SK-N-SH (cell line): Measurements from ENCODE around the gene TBK1. TPM values are rescaled to one million over a fixed set of nuclear protein-coding genes. Genes with fewer than 3 reads are reported as not detected.

Source experiments
- CTCF ChIA-PET: fragments of 300-600, 350-600 bp; formaldehyde crosslinking; extraction: SDS; loops from one replicate; lab custom pipeline; 2021; lab: Yijun Ruan, JAX
- POLR2A ChIA-PET: fragments of 350-600 bp; sonication (Branson Sonifier 250); formaldehyde crosslinking; extraction: SDS; loops from one replicate; lab custom pipeline; 2020; ENCODE audit warnings: antibody characterized with exemption, inconsistent platforms; lab: Yijun Ruan, JAX
- DNase-seq: peaks from one replicate; pipeline ENCODE4 v3.0.0; 2012
- H2AFZ ChIP-seq: fragments of 200-600 bp; sonication (generic); 2 replicates; pipeline ENCODE4 v1.8.1; 2016; ENCODE audit warnings: antibody characterized with exemption, mild to moderate bottlenecking, low read depth
- H3F3A ChIP-seq: fragments of 200-600 bp; sonication (generic); replicated peaks from 2 replicates; pipeline ENCODE3; 2016; ENCODE audit warnings: antibody characterized with exemption, mild to moderate bottlenecking; ENCODE audit not compliant: insufficient read depth
- H3K27ac ChIP-seq, 2 experiments: fragments of 200-500 bp in 1 of 2; fragments of 200-600 bp in 1 of 2; sonication (Bioruptor generic) in 1 of 2; sonication (generic), shearing (Covaris generic) in 1 of 2; 2 replicates each; pipeline versions ENCODE4 v1.5.1 to v1.6.1; 2014 to 2016; ENCODE audit warnings: low read depth in 2 of 2, inconsistent platforms in 1 of 2, low read length in 1 of 2, mild to moderate bottlenecking in 1 of 2, mixed read lengths in 1 of 2
- H3K27me3 ChIP-seq: fragments of 200-600 bp; sonication (generic), shearing (Covaris generic); 2 replicates; pipeline ENCODE4 v1.6.1; 2016; ENCODE audit warnings: mixed run types; ENCODE audit not compliant: insufficient read depth
- H3K36me3 ChIP-seq, 2 experiments: fragments of 200-500 bp in 1 of 2; fragments of 200-600 bp in 1 of 2; sonication (Bioruptor generic) in 1 of 2; sonication (generic) in 1 of 2; replicated peaks in 1 of 2; 2 replicates each; pipeline versions ENCODE3 to v1.5.1; 2014 to 2016; ENCODE audit warnings: low read length in 1 of 2, mild to moderate bottlenecking in 1 of 2; ENCODE audit not compliant: insufficient read depth in 2 of 2, control insufficient read depth in 1 of 2
- H3K4me1 ChIP-seq, 2 experiments: fragments of 200-500 bp in 1 of 2; fragments of 200-600 bp in 1 of 2; sonication (Bioruptor generic) in 1 of 2; sonication (generic), shearing (Covaris generic) in 1 of 2; 2 replicates each; pipeline versions ENCODE4 v1.5.1 to v1.6.1; 2014 to 2016; ENCODE audit warnings: low read depth in 1 of 2, low read length in 1 of 2, mixed run types in 1 of 2; ENCODE audit not compliant: insufficient read depth in 2 of 2, control insufficient read depth in 1 of 2
- H3K4me2 ChIP-seq: fragments of 200-600 bp; sonication (generic), shearing (Covaris generic); 2 replicates; pipeline ENCODE4 v1.6.1; 2017; ENCODE audit warnings: mixed run types
- H3K4me3 ChIP-seq, 2 experiments: fragments of 200-500 bp in 1 of 2; fragments of 200-600 bp in 1 of 2; sonication (Bioruptor generic) in 1 of 2; sonication (generic), shearing (Covaris generic) in 1 of 2; 2 replicates each; pipeline versions ENCODE4 v1.5.1 to v1.8.1; 2014 to 2016; ENCODE audit warnings: low read depth in 2 of 2, inconsistent platforms in 1 of 2, low read length in 1 of 2, mild to moderate bottlenecking in 1 of 2, mixed read lengths in 1 of 2, moderate library complexity in 1 of 2
- H3K79me2 ChIP-seq: fragments of 200-600 bp; sonication (generic); 2 replicates; pipeline ENCODE4 v1.8.1; 2017; ENCODE audit warnings: mild to moderate bottlenecking; ENCODE audit not compliant: insufficient read depth
- H3K9ac ChIP-seq: fragments of 200-600 bp; sonication (generic); 2 replicates; pipeline ENCODE4 v1.6.1; 2017; ENCODE audit warnings: mixed run types
- H3K9me2 ChIP-seq: fragments of 200-600 bp; sonication (generic); 2 replicates; pipeline ENCODE4 v1.6.1; 2017; ENCODE audit warnings: mixed run types
- H3K9me3 ChIP-seq: fragments of 200-600 bp; sonication (generic); 2 replicates; pipeline ENCODE4 v1.6.1; 2017; ENCODE audit warnings: mixed run types, mild to moderate bottlenecking, moderate library complexity
- H4K20me1 ChIP-seq: fragments of 200-600 bp; sonication (generic); 2 replicates; pipeline ENCODE4 v1.6.1; 2017; ENCODE audit warnings: mild to moderate bottlenecking, mixed run types; ENCODE audit not compliant: insufficient read depth
- CHD2 ChIP-seq: fragments of 150-350 bp; IDR thresholded peaks from 2 replicates; pipeline ENCODE4 v1.6.1; 2018; ENCODE audit warnings: low read length; ENCODE audit not compliant: partially characterized antibody
- CTCF ChIP-seq: fragments of 200-600 bp; sonication (generic); IDR thresholded peaks from 2 replicates; pipeline ENCODE4 v1.6.1; 2017; ENCODE audit warnings: antibody characterized with exemption, mild to moderate bottlenecking, moderate library complexity
- ELF1 ChIP-seq: IDR thresholded peaks from 2 replicates; pipeline ENCODE4 v1.4.0; 2012
- EP300 ChIP-seq, 2 experiments: IDR thresholded peaks; 2 replicates each; pipeline versions ENCODE4 v1.4.0 to v1.6.1; 2012; ENCODE audit warnings: borderline replicate concordance in 1 of 2, low read depth in 1 of 2, low read length in 1 of 2
- EZH2phosphoT487 ChIP-seq: fragments of 200-600 bp; sonication (generic); IDR thresholded peaks from 2 replicates; pipeline ENCODE4 v1.6.1; 2017; ENCODE audit warnings: low read depth, mixed run types, mild to moderate bottlenecking, antibody characterized with exemption, moderate library complexity, borderline replicate concordance
- FOXM1 ChIP-seq: IDR thresholded peaks from 2 replicates; pipeline ENCODE4 v1.4.0; 2012; ENCODE audit warnings: low read depth, mild to moderate bottlenecking
- MXI1 ChIP-seq: IDR thresholded peaks from 2 replicates; pipeline ENCODE4 v1.6.1; 2012; ENCODE audit warnings: mild to moderate bottlenecking, low read depth, low read length, improper control_type of control experiment
- PBX3 ChIP-seq: IDR thresholded peaks from 2 replicates; pipeline ENCODE4; 2012
- POLR2AphosphoS5 ChIP-seq: IDR thresholded peaks from 2 replicates; pipeline ENCODE4 v1.6.1; 2012; ENCODE audit warnings: low read depth, low read length
- RAD21 ChIP-seq: IDR thresholded peaks from 2 replicates; pipeline ENCODE4 v1.6.1; 2012; ENCODE audit warnings: mild to moderate bottlenecking, low read length
- RCOR1 ChIP-seq: fragments of 150-350 bp; IDR thresholded peaks from 2 replicates; pipeline ENCODE4 v1.6.1; 2017; ENCODE audit warnings: antibody characterized with exemption, low read length
- RXRA ChIP-seq: IDR thresholded peaks from 2 replicates; pipeline ENCODE4 v1.4.0; 2012; ENCODE audit warnings: low read depth, mild to moderate bottlenecking, borderline replicate concordance
- SIN3A ChIP-seq: IDR thresholded peaks from 2 replicates; pipeline ENCODE4 v1.6.1; 2012; ENCODE audit warnings: low read depth, mild to moderate bottlenecking, low read length, moderate library complexity, borderline replicate concordance
- SMC3 ChIP-seq: IDR thresholded peaks from 2 replicates; pipeline ENCODE4 v1.6.1; 2012; ENCODE audit warnings: low read depth, low read length, improper control_type of control experiment
- TAF1 ChIP-seq: IDR thresholded peaks from 2 replicates; pipeline ENCODE4 v1.6.1; 2012; ENCODE audit warnings: low read depth, mild to moderate bottlenecking, low read length, moderate library complexity, borderline replicate concordance
- TCF12 ChIP-seq: IDR thresholded peaks from 2 replicates; pipeline ENCODE4 v1.4.0; 2012
- YY1 ChIP-seq: IDR thresholded peaks from 2 replicates; pipeline ENCODE4 v1.4.0; 2012; ENCODE audit warnings: low read depth, mild to moderate bottlenecking
- WGBS: methylation state at CpG from one replicate; pipeline ENCODE4 v1.1.6; 2017; ENCODE audit warnings: low lambda C conversion rate; 5-methylcytosine and 5-hydroxymethylcytosine counted together
- polyA plus RNA-seq, 3 experiments: library from polyadenylated mRNA; depleted of rRNA; stranded (reverse); fragments of >200 nt; gene quantifications; 2 replicates each; pipeline ENCODE4 v1.2.3, GENCODE V29; 2012
- TF ChIP-seq, protein P1 (sequence below): IDR thresholded peaks from 2 replicates; pipeline ENCODE4 v1.4.0; 2012; ENCODE audit warnings: low read depth, borderline replicate concordance
- TF ChIP-seq, protein P2 (sequence below): fragments of 150-350 bp; IDR thresholded peaks from 2 replicates; pipeline ENCODE4 v1.6.1; 2016; ENCODE audit warnings: mild to moderate bottlenecking, low read depth, low read length
- TF ChIP-seq, protein P3 (sequence below): IDR thresholded peaks from 2 replicates; pipeline ENCODE4 v1.4.0; 2012; ENCODE audit warnings: low read depth

The TBK1 gene
- polyA plus RNA-seq, 1 of the 3 experiments (the other 2 are of a cell fraction) = 8.2 TPM

GRCh38 chr12:64455506-64455905 is 3.6 kb downstream of the TBK1 start:
- CTCF ChIA-PET = interaction anchor here (0.9 to 1.8 kb wide), 2 partner anchors 94 to 241 kb away, joined by 3 to 4 read pairs; no protein-coding TSS in a partner anchor
- POLR2A ChIA-PET = no interaction called here

GRCh38 chr12:64456119-64456518 is 4.2 kb downstream of the TBK1 start:
- H3F3A ChIP-seq = peaks cover 11% of the 10 kb centered on the region
- peaks cover 88% of the 10 kb centered on the region for H3K79me2 ChIP-seq
- no peak overlapping the region for H3K9ac ChIP-seq
- H3K9me3 ChIP-seq = no peaks in the 10 kb centered on the region
- no peaks in the 10 kb centered on the region for H3K9me2 ChIP-seq
- H4K20me1 ChIP-seq = peaks cover 14% of the 10 kb centered on the region; the same call in 1 of the 2 replicates
- DNase-seq = no peak
- POLR2A ChIA-PET = no interaction called here
- no peak overlapping the region for H3K27ac ChIP-seq
- H3K4me3 ChIP-seq = no peak overlapping the region
- peaks cover 10 to 19% of the 10 kb centered on the region in 2 experiments; a peak in 3 of 4 replicates for H3K4me1 ChIP-seq
- CTCF ChIA-PET = no interaction called here
- peaks cover 19 to 29% of the 10 kb centered on the region in 2 experiments for H3K36me3 ChIP-seq
- H3K27me3 ChIP-seq = no peaks in the 10 kb centered on the region
- no peak overlapping the region for H3K4me2 ChIP-seq
- H2AFZ ChIP-seq = no peak overlapping the region
- TF ChIP-seq CHD2 = no peak
- TF ChIP-seq POLR2AphosphoS5 = no peak
- TF ChIP-seq RXRA = no peak
- no peak for TF ChIP-seq EZH2phosphoT487
- no peak for TF ChIP-seq ELF1
- TF ChIP-seq CTCF = no peak
- TF ChIP-seq, protein P1, sequence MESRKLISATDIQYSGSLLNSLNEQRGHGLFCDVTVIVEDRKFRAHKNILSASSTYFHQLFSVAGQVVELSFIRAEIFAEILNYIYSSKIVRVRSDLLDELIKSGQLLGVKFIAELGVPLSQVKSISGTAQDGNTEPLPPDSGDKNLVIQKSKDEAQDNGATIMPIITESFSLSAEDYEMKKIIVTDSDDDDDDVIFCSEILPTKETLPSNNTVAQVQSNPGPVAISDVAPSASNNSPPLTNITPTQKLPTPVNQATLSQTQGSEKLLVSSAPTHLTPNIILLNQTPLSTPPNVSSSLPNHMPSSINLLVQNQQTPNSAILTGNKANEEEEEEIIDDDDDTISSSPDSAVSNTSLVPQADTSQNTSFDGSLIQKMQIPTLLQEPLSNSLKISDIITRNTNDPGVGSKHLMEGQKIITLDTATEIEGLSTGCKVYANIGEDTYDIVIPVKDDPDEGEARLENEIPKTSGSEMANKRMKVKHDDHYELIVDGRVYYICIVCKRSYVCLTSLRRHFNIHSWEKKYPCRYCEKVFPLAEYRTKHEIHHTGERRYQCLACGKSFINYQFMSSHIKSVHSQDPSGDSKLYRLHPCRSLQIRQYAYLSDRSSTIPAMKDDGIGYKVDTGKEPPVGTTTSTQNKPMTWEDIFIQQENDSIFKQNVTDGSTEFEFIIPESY = no peak
- no peak for TF ChIP-seq RCOR1
- no peak for TF ChIP-seq SIN3A
- TF ChIP-seq FOXM1 = no peak
- TF ChIP-seq, protein P2, sequence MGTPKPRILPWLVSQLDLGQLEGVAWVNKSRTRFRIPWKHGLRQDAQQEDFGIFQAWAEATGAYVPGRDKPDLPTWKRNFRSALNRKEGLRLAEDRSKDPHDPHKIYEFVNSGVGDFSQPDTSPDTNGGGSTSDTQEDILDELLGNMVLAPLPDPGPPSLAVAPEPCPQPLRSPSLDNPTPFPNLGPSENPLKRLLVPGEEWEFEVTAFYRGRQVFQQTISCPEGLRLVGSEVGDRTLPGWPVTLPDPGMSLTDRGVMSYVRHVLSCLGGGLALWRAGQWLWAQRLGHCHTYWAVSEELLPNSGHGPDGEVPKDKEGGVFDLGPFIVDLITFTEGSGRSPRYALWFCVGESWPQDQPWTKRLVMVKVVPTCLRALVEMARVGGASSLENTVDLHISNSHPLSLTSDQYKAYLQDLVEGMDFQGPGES = no peak
- no peak for TF ChIP-seq EP300 (IDR thresholded peaks at IDR 0.05; ENCODE audit: borderline replicate concordance in 1 of 2, low read depth in 1 of 2, low read length in 1 of 2)
- no peak for TF ChIP-seq RAD21
- no peak for TF ChIP-seq MXI1
- TF ChIP-seq, protein P3, sequence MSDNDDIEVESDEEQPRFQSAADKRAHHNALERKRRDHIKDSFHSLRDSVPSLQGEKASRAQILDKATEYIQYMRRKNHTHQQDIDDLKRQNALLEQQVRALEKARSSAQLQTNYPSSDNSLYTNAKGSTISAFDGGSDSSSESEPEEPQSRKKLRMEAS = no peak
- no peak for TF ChIP-seq SMC3
- TF ChIP-seq PBX3 = no peak
- TF ChIP-seq TAF1 = no peak
- TF ChIP-seq TCF12 = no peak

More at GRCh38 chr12:64455506-64455905, 3.6 kb downstream of the TBK1 start:
- no peak overlapping the region for H2AFZ ChIP-seq
- no peak overlapping the region for H3K27ac ChIP-seq
- DNase-seq = no peak
- H3K79me2 ChIP-seq = peaks cover 94% of the 10 kb centered on the region
- no peaks in the 10 kb centered on the region for H3K27me3 ChIP-seq
- H3K9me3 ChIP-seq = no peaks in the 10 kb centered on the region
- 89% methylated on average over 1 of the region's 1 CpG for WGBS
- H3K9ac ChIP-seq = no peak overlapping the region
- peaks cover 14% of the 10 kb centered on the region for H3F3A ChIP-seq
- H3K4me2 ChIP-seq = no peak overlapping the region
- no peak for TF ChIP-seq YY1
- H3K4me3 ChIP-seq = no peak overlapping the region
- peaks cover 14% of the 10 kb centered on the region; the same call in 1 of the 2 replicates for H4K20me1 ChIP-seq
- H3K4me1 ChIP-seq = peaks cover 11 to 20% of the 10 kb centered on the region in 2 experiments; a peak in 3 of 4 replicates
- H3K36me3 ChIP-seq = peaks cover 21 to 27% of the 10 kb centered on the region in 2 experiments
- no peaks in the 10 kb centered on the region for H3K9me2 ChIP-seq
